NB4 (cell line): Measurements from ENCODE around the gene SIAH3.

Experiments used
- DNase-seq: peaks from one replicate; pipeline ENCODE4 v3.0.0; 2010; ENCODE audit warnings: low read depth
- H3K4me3 ChIP-seq: one replicate; pipeline ENCODE4 v1.5.1; 2011; ENCODE audit warnings: mild to moderate bottlenecking, low read depth, low read length, moderate library complexity
- MAX ChIP-seq: IDR thresholded peaks from 2 replicates; pipeline ENCODE4 v1.6.1; 2011; ENCODE audit warnings: low read depth, low read length
- TF ChIP-seq, protein P1 (sequence below): IDR thresholded peaks from one replicate; pipeline ENCODE4 v1.5.1; 2012; ENCODE audit warnings: low read depth, low read length

The SIAH3 gene

DNA sequence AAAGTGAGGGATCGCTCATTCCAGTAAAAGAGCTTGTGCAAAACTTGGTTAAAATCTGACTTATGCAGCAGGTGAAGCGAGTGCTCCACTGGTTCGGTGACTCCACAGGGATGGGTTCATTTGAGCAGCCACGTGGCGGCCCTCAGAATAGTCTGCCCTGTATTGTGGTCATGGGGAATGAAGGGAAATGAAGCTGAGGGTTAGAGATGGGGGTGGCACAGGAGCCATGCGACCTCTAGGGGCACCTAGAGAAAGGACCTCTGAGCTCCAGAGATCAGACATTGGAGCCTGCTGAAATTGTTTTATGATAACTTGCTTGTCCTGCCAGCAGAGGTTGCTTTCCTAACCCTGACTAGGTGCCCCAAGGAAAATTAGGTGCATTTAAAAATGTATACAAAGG lies 122.8 kb downstream of the SIAH3 start:
- peak; percentile 51 for DNase-seq
- no peak overlapping the region for H3K4me3 ChIP-seq
- TF ChIP-seq MAX, result no peak
- TF ChIP-seq, protein P1, sequence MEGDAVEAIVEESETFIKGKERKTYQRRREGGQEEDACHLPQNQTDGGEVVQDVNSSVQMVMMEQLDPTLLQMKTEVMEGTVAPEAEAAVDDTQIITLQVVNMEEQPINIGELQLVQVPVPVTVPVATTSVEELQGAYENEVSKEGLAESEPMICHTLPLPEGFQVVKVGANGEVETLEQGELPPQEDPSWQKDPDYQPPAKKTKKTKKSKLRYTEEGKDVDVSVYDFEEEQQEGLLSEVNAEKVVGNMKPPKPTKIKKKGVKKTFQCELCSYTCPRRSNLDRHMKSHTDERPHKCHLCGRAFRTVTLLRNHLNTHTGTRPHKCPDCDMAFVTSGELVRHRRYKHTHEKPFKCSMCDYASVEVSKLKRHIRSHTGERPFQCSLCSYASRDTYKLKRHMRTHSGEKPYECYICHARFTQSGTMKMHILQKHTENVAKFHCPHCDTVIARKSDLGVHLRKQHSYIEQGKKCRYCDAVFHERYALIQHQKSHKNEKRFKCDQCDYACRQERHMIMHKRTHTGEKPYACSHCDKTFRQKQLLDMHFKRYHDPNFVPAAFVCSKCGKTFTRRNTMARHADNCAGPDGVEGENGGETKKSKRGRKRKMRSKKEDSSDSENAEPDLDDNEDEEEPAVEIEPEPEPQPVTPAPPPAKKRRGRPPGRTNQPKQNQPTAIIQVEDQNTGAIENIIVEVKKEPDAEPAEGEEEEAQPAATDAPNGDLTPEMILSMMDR, result peak; percentile 55
